ENCODE measurements around the gene SREBF1. TPM values are rescaled to one million over a fixed set of nuclear protein-coding genes. Genes with fewer than 3 reads are reported as not detected.

Gene SREBF1
- total and polyA plus RNA-seq, 2 of the 8 experiments (the other 6 are each of a cell fraction or from before 2014, with no cell fraction given): 28.6 to 70.8 TPM

DNA sequence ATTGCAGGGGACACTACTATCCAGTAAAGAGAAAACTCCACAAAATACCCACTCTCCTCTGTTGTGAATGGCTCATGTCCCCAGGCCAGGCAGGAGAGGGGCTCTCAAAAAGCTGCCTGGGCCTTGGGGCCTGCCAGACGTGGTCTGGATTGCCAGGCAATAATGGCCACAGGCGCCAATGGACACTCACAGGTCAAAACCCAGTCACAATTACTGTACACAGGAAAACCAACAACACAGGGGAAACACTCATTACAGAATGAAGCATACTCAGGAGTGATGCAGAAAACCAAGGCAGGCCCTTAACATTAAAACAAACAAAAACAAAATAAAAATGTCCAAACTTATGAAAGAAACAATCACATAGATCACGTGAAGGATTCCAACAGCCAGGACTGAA lies 35.1 kb upstream of the SREBF1 start (continued):
- TF ChIP-seq SUZ12 (IDR thresholded peaks at IDR 0.05; ENCODE audit: low read length): no peak
- no peak for TF ChIP-seq SP2 (IDR thresholded peaks at IDR 0.05; ENCODE audit: low read length)
- TF ChIP-seq, protein P1, sequence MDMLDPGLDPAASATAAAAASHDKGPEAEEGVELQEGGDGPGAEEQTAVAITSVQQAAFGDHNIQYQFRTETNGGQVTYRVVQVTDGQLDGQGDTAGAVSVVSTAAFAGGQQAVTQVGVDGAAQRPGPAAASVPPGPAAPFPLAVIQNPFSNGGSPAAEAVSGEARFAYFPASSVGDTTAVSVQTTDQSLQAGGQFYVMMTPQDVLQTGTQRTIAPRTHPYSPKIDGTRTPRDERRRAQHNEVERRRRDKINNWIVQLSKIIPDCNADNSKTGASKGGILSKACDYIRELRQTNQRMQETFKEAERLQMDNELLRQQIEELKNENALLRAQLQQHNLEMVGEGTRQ (IDR thresholded peaks at IDR 0.05; ENCODE audit: low read length): no peak
- no peak for TF ChIP-seq KDM4A (IDR thresholded peaks at IDR 0.05; ENCODE audit: low read depth, low read length, severe bottlenecking)
- no peak for TF ChIP-seq CHD1 (IDR thresholded peaks at IDR 0.05; ENCODE audit: low read depth, low read length)
- no peak for TF ChIP-seq FOSL1 (IDR thresholded peaks at IDR 0.05; ENCODE audit: insufficient read depth, low read depth, low read length)
- TF ChIP-seq SAP30 (IDR thresholded peaks at IDR 0.05; ENCODE audit: insufficient read depth, insufficient replicate concordance, low read length): no peak
- no peak for TF ChIP-seq KDM5A (IDR thresholded peaks at IDR 0.05; ENCODE audit: low read length)
